WTC11 (cell line): Measurements from ENCODE around the gene HOXB3. TPM values are rescaled to one million over a fixed set of nuclear protein-coding genes. Genes with fewer than 3 reads are reported as not detected.

Experiments used
- ATAC-seq: fragments of 200-7000 bp; cut with Tn5 transposase; 2 replicates; pipeline ENCODE4 v1.10.0; 2021; ENCODE audit warnings: mild to moderate bottlenecking, moderate library complexity
- CTCF ChIA-PET: fragments of 300-600 bp; sonication (Branson Sonifier 250); formaldehyde crosslinking; loops from one replicate; lab custom pipeline; 2021; ENCODE audit warnings: antibody characterized with exemption; lab: Charles Lee
- POLR2A ChIA-PET: fragments of 350-600 bp; sonication (Branson Sonifier 250); formaldehyde crosslinking; loops from one replicate; lab custom pipeline; 2021; ENCODE audit warnings: antibody characterized with exemption; lab: Charles Lee
- DNase-seq: peaks from one replicate; pipeline ENCODE4 v3.0.0; 2021; ENCODE audit warnings: low spot score
- H3K27ac Mint-ChIP-seq: 2 replicates; pipeline ENCODE4 v1.8.0; 2021; ENCODE audit warnings: mixed read lengths
- H3K27me3 Mint-ChIP-seq: 2 replicates; pipeline ENCODE4 v1.8.0; 2021; ENCODE audit warnings: low read depth, mild to moderate bottlenecking, moderate library complexity, mixed read lengths
- H3K36me3 Mint-ChIP-seq: 2 replicates; pipeline ENCODE4 v1.8.0; 2021; ENCODE audit warnings: mixed read lengths
- H3K4me1 Mint-ChIP-seq: 2 replicates; pipeline ENCODE4 v1.8.0; 2022; ENCODE audit warnings: mixed read lengths
- H3K4me3 Mint-ChIP-seq: 2 replicates; pipeline ENCODE4 v1.8.0; 2021; ENCODE audit warnings: mild to moderate bottlenecking, moderate library complexity, mixed read lengths
- H3K9me3 Mint-ChIP-seq: 2 replicates; pipeline ENCODE4 v1.8.0; 2021; ENCODE audit warnings: mixed read lengths
- CBFB ChIP-seq: sonication (generic); formaldehyde crosslinking; IDR thresholded peaks from 2 replicates; pipeline ENCODE4 v1.8.1; 2022; ENCODE audit warnings: mild to moderate bottlenecking, low read depth, missing genetic modification reagents
- EMX1 ChIP-seq: fragments of 250-450 bp; sonication (Bioruptor Pico); IDR thresholded peaks from 2 replicates; pipeline ENCODE4 v1.8.0; 2021; ENCODE audit warnings: mild to moderate bottlenecking
- FOXK1 ChIP-seq: sonication (generic); formaldehyde crosslinking; IDR thresholded peaks from 2 replicates; pipeline ENCODE4 v1.8.0; 2022; ENCODE audit warnings: mild to moderate bottlenecking, moderate library complexity, missing genetic modification reagents
- NR1H2 ChIP-seq: sonication (generic); formaldehyde crosslinking; IDR thresholded peaks from 2 replicates; pipeline ENCODE4 v1.9.0; 2021; ENCODE audit warnings: mild to moderate bottlenecking, moderate library complexity, missing genetic modification reagents
- NR2C2 ChIP-seq: sonication (generic); formaldehyde crosslinking; IDR thresholded peaks from 2 replicates; pipeline ENCODE4 v1.8.0; 2022; ENCODE audit warnings: mild to moderate bottlenecking, missing genetic modification reagents
- RELA ChIP-seq: sonication (generic); formaldehyde crosslinking; IDR thresholded peaks from 2 replicates; pipeline ENCODE4 v1.8.1; 2022; ENCODE audit warnings: missing genetic modification reagents, mild to moderate bottlenecking, borderline replicate concordance
- TP53 ChIP-seq: sonication (generic); formaldehyde crosslinking; IDR thresholded peaks from 2 replicates; pipeline ENCODE4 v1.8.1; 2023; ENCODE audit warnings: mild to moderate bottlenecking, missing genetic modification reagents
- ZBTB21 ChIP-seq: sonication (generic); formaldehyde crosslinking; IDR thresholded peaks from 2 replicates; pipeline ENCODE4 v1.8.1; 2023; ENCODE audit warnings: mild to moderate bottlenecking, missing genetic modification reagents, borderline replicate concordance
- ZNF121 ChIP-seq: sonication (generic); formaldehyde crosslinking; IDR thresholded peaks from 2 replicates; pipeline ENCODE4 v1.8.0; 2023; ENCODE audit warnings: missing genetic modification reagents
- ZNF396 ChIP-seq: fragments of 250-450 bp; sonication (Bioruptor Pico); IDR thresholded peaks from 2 replicates; pipeline ENCODE4 v1.8.0; 2021; ENCODE audit warnings: mild to moderate bottlenecking, moderate library complexity, borderline replicate concordance
- total RNA-seq: library from RNA; stranded (reverse); gene quantifications from 3 replicates; pipeline ENCODE4 v1.2.3, GENCODE V29; 2021
- TF ChIP-seq, protein P1 (sequence below): sonication (generic); formaldehyde crosslinking; IDR thresholded peaks from 2 replicates; pipeline ENCODE4 v1.8.1; 2023; ENCODE audit warnings: mild to moderate bottlenecking, missing genetic modification reagents, borderline replicate concordance
- TF ChIP-seq, protein P2 (sequence below): sonication (generic); formaldehyde crosslinking; IDR thresholded peaks from 2 replicates; pipeline ENCODE4 v1.8.1; 2022; ENCODE audit warnings: low read depth, missing genetic modification reagents, borderline replicate concordance
- TF ChIP-seq, protein P3 (sequence below): fragments of 200-600 bp; IDR thresholded peaks from 2 replicates; pipeline ENCODE4 v1.8.0; 2022; ENCODE audit warnings: antibody characterized with exemption
- TF ChIP-seq, protein P4 (sequence below): sonication (generic); formaldehyde crosslinking; IDR thresholded peaks from 2 replicates; pipeline ENCODE4 v1.8.1; 2023; ENCODE audit warnings: mild to moderate bottlenecking, missing genetic modification reagents, moderate library complexity
- TF ChIP-seq, protein P5 (sequence below): sonication (generic); formaldehyde crosslinking; IDR thresholded peaks from 2 replicates; pipeline ENCODE4 v1.8.1; 2022; ENCODE audit warnings: mild to moderate bottlenecking, moderate library complexity, missing genetic modification reagents
- TF ChIP-seq, protein P6 (sequence below): sonication (generic); formaldehyde crosslinking; IDR thresholded peaks from 2 replicates; pipeline ENCODE4 v1.8.1; 2023; ENCODE audit warnings: mild to moderate bottlenecking, missing genetic modification reagents, moderate library complexity
- TF ChIP-seq, protein P7 (sequence below): sonication (generic); formaldehyde crosslinking; conservative IDR thresholded peaks from 2 replicates; pipeline ENCODE4 v1.8.1; 2023; ENCODE audit warnings: mild to moderate bottlenecking, low read depth, missing genetic modification reagents, moderate library complexity

Gene HOXB3
- total RNA-seq, 1 experiment from 2014 or later = 0.09 TPM

DNA sequence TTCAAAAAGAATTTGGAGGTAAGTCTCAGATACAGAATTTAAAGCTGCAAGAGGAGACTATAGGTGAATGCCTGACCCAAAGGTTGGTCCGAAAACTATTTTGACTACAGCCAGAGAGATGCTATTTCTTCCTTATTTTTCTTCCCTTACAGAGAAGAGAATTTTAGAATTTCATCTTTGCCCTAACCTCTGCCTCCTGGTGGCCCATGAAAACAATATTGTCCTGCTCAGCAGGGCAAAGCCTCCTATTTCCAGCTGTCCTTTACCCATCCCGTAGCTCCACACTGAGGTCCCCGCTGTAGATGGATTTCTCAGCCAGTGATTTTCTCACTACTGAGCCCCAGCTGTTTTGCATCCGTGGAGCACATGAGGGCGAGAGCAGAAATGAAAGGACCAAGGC, 83.8 kb downstream of the HOXB3 start (continued):
- TF ChIP-seq, protein P1, sequence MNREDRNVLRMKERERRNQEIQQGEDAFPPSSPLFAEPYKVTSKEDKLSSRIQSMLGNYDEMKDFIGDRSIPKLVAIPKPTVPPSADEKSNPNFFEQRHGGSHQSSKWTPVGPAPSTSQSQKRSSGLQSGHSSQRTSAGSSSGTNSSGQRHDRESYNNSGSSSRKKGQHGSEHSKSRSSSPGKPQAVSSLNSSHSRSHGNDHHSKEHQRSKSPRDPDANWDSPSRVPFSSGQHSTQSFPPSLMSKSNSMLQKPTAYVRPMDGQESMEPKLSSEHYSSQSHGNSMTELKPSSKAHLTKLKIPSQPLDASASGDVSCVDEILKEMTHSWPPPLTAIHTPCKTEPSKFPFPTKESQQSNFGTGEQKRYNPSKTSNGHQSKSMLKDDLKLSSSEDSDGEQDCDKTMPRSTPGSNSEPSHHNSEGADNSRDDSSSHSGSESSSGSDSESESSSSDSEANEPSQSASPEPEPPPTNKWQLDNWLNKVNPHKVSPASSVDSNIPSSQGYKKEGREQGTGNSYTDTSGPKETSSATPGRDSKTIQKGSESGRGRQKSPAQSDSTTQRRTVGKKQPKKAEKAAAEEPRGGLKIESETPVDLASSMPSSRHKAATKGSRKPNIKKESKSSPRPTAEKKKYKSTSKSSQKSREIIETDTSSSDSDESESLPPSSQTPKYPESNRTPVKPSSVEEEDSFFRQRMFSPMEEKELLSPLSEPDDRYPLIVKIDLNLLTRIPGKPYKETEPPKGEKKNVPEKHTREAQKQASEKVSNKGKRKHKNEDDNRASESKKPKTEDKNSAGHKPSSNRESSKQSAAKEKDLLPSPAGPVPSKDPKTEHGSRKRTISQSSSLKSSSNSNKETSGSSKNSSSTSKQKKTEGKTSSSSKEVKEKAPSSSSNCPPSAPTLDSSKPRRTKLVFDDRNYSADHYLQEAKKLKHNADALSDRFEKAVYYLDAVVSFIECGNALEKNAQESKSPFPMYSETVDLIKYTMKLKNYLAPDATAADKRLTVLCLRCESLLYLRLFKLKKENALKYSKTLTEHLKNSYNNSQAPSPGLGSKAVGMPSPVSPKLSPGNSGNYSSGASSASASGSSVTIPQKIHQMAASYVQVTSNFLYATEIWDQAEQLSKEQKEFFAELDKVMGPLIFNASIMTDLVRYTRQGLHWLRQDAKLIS (CRISPR knock-in tag) = no peak
- TF ChIP-seq, protein P2, sequence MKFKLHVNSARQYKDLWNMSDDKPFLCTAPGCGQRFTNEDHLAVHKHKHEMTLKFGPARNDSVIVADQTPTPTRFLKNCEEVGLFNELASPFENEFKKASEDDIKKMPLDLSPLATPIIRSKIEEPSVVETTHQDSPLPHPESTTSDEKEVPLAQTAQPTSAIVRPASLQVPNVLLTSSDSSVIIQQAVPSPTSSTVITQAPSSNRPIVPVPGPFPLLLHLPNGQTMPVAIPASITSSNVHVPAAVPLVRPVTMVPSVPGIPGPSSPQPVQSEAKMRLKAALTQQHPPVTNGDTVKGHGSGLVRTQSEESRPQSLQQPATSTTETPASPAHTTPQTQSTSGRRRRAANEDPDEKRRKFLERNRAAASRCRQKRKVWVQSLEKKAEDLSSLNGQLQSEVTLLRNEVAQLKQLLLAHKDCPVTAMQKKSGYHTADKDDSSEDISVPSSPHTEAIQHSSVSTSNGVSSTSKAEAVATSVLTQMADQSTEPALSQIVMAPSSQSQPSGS = no peak
- TF ChIP-seq ZNF396 (CRISPR knock-in tag) = no peak

DNA sequence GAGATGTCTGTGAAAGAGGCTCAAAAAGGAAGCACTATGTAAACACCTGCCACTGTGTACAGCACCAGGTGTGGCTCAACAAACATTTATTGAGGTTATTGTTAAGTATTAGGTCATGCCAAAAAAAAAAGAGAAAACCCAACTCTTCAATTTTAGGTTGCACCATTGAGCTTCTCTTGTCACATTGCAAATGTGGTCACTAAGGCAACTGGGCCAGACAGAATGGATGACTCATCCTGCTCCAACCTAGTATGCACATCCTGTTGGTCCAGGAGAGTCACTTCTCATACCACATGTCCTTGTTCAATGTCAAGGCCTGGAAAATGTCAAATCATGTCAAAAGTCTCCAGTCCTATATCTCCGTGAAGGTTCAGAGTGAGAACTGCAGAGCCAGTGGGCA, 84.3 kb downstream of the HOXB3 start:
- Mint-ChIP-seq H3K4me3 (no peak overlapping the region), H3K9me3 (no peaks in the 10 kb centered on the region; the same call in 1 of the 2 replicates), H3K27ac (no peak overlapping the region), H3K4me1 (peaks cover 33% of the 10 kb centered on the region), H3K27me3 (peaks cover 50% of the 10 kb centered on the region), H3K36me3 (no peaks in the 10 kb centered on the region)
- ATAC-seq = peak; percentile 20; the same call in 1 of the 2 replicates
- DNase-seq = no peak
- CTCF ChIA-PET = interaction anchor here (1.1 kb wide), 1 partner anchor 16 kb away, joined by 4 read pairs; no protein-coding TSS in a partner anchor
- POLR2A ChIA-PET = interaction anchor here (0.6 kb wide), 1 partner anchor 12 kb away, joined by 3 read pairs; no protein-coding TSS in a partner anchor
- TF ChIP-seq ZBTB21 (CRISPR knock-in tag) = no peak
- TF ChIP-seq, all 79 proteins: peak for 0

DNA sequence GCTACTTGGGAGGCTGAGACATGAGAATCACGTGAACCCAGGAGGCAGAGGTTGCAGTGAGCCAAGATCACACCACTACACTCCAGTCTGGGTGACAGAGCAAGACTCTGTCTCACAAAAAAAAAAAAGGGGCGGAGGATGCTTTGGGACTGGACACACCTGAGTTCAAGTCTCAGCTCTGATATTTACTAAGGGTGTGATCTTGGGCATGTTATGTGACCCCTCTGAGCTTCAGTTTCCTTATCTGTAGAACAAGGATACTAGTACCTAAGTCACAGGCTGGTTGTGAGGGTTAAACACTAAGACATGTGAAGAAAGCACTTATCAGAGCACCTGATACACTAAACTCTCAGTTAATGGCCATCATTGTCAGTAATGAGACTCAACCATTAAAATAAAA, 85.1 kb downstream of the HOXB3 start:
- Mint-ChIP-seq H3K27me3 (peaks cover 55% of the 10 kb centered on the region), H3K36me3 (no peaks in the 10 kb centered on the region), H3K4me1 (peaks cover 33% of the 10 kb centered on the region), H3K4me3 (no peak overlapping the region), H3K27ac (no peak overlapping the region), H3K9me3 (no peaks in the 10 kb centered on the region)
- ChIA-PET CTCF (interaction anchor here (1.9 kb wide), 1 partner anchor 12 kb away, joined by 5 read pairs; no protein-coding TSS in a partner anchor), POLR2A (interaction anchor here (0.5 to 1.5 kb wide), 2 partner anchors 24 to 97 kb away, joined by 3 to 5 read pairs; no protein-coding TSS in a partner anchor)
- TF ChIP-seq NR1H2 = no peak
- TF ChIP-seq, protein P3, sequence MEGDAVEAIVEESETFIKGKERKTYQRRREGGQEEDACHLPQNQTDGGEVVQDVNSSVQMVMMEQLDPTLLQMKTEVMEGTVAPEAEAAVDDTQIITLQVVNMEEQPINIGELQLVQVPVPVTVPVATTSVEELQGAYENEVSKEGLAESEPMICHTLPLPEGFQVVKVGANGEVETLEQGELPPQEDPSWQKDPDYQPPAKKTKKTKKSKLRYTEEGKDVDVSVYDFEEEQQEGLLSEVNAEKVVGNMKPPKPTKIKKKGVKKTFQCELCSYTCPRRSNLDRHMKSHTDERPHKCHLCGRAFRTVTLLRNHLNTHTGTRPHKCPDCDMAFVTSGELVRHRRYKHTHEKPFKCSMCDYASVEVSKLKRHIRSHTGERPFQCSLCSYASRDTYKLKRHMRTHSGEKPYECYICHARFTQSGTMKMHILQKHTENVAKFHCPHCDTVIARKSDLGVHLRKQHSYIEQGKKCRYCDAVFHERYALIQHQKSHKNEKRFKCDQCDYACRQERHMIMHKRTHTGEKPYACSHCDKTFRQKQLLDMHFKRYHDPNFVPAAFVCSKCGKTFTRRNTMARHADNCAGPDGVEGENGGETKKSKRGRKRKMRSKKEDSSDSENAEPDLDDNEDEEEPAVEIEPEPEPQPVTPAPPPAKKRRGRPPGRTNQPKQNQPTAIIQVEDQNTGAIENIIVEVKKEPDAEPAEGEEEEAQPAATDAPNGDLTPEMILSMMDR = no peak
- no peak for TF ChIP-seq RELA (CRISPR knock-in tag)
- no peak for TF ChIP-seq NR2C2 (CRISPR knock-in tag)
- DNase-seq (no peak), ATAC-seq (no peak)

DNA sequence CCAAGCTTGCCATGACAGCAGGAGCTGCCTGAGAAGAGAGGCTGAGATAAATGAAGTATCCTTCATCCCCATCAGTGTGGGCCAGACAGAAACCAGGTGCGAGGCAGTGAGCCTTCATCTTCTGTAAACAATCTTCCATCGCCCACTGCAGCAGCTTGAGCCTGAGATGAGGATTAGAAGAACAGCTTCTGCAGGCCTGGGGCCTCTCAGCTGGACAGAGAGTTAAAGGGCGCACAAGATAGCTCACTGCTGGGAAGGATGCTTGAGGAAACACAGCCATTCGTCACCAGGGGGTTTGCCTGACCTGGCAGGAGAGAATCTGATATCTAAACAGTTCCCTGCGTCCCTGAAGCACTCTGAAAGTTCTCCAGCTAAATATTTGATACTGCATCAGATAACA, 86.3 kb downstream of the HOXB3 start:
- H3K4me3 Mint-ChIP-seq = no peak overlapping the region
- ATAC-seq = no peak
- TF ChIP-seq, protein P4, sequence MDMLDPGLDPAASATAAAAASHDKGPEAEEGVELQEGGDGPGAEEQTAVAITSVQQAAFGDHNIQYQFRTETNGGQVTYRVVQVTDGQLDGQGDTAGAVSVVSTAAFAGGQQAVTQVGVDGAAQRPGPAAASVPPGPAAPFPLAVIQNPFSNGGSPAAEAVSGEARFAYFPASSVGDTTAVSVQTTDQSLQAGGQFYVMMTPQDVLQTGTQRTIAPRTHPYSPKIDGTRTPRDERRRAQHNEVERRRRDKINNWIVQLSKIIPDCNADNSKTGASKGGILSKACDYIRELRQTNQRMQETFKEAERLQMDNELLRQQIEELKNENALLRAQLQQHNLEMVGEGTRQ (CRISPR knock-in tag) = no peak
- TF ChIP-seq, protein P5, sequence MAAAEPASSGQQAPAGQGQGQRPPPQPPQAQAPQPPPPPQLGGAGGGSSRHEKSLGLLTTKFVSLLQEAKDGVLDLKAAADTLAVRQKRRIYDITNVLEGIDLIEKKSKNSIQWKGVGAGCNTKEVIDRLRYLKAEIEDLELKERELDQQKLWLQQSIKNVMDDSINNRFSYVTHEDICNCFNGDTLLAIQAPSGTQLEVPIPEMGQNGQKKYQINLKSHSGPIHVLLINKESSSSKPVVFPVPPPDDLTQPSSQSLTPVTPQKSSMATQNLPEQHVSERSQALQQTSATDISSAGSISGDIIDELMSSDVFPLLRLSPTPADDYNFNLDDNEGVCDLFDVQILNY (CRISPR knock-in tag) = no peak
- no peak for TF ChIP-seq FOXK1
- TF ChIP-seq, protein P6, sequence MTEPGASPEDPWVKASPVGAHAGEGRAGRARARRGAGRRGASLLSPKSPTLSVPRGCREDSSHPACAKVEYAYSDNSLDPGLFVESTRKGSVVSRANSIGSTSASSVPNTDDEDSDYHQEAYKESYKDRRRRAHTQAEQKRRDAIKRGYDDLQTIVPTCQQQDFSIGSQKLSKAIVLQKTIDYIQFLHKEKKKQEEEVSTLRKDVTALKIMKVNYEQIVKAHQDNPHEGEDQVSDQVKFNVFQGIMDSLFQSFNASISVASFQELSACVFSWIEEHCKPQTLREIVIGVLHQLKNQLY (CRISPR knock-in tag) = no peak
- no peak for TF ChIP-seq TP53 (CRISPR knock-in tag)
- TF ChIP-seq, protein P7, sequence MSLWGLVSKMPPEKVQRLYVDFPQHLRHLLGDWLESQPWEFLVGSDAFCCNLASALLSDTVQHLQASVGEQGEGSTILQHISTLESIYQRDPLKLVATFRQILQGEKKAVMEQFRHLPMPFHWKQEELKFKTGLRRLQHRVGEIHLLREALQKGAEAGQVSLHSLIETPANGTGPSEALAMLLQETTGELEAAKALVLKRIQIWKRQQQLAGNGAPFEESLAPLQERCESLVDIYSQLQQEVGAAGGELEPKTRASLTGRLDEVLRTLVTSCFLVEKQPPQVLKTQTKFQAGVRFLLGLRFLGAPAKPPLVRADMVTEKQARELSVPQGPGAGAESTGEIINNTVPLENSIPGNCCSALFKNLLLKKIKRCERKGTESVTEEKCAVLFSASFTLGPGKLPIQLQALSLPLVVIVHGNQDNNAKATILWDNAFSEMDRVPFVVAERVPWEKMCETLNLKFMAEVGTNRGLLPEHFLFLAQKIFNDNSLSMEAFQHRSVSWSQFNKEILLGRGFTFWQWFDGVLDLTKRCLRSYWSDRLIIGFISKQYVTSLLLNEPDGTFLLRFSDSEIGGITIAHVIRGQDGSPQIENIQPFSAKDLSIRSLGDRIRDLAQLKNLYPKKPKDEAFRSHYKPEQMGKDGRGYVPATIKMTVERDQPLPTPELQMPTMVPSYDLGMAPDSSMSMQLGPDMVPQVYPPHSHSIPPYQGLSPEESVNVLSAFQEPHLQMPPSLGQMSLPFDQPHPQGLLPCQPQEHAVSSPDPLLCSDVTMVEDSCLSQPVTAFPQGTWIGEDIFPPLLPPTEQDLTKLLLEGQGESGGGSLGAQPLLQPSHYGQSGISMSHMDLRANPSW (CRISPR knock-in tag) = no peak
- no peak for TF ChIP-seq ZNF121 (CRISPR knock-in tag)
- no peak for TF ChIP-seq NR1H2
- no peak for TF ChIP-seq EMX1
- TF ChIP-seq CBFB (CRISPR knock-in tag) = no peak

More for the DNA sequence above, 86.3 kb downstream of the HOXB3 start:
- ChIA-PET CTCF (interaction anchor here (0.9 to 1.9 kb wide), 3 partner anchors 11 to 47 kb away, joined by 3 to 5 read pairs (median 3); no protein-coding TSS in a partner anchor), POLR2A (interaction anchor here (1.5 kb wide), 1 partner anchor 26 kb away, joined by 3 read pairs; no protein-coding TSS in a partner anchor)
- H3K27ac Mint-ChIP-seq = no peak overlapping the region
- H3K9me3 Mint-ChIP-seq = no peaks in the 10 kb centered on the region
- no peaks in the 10 kb centered on the region for H3K36me3 Mint-ChIP-seq
- DNase-seq = no peak
- H3K27me3 Mint-ChIP-seq = peaks cover 63% of the 10 kb centered on the region
- peaks cover 33% of the 10 kb centered on the region for H3K4me1 Mint-ChIP-seq
